ENCODE results near the gene QPRT.
"Not testable (repeated sequence)": the region's sequence is repeated elsewhere in the genome, so short reads cannot be mapped to it uniquely, and the experiment has no call there.

The QPRT gene

GRCh38 chr16:29678691-29679267, at the start of gene QPRT:
TSS of gene QPRT (plus strand) at chr16:29679180. CDS start at chr16:29679198, 18 bp downstream.
- DNase-seq: peak; percentile 90

GRCh38 chr16:29629318-29629717, 49.7 kb upstream of the QPRT start:
- not testable (repeated sequence) for DNase-seq

GRCh38 chr16:29631658-29632057, 47.3 kb upstream of the QPRT start:
- not testable (repeated sequence) for DNase-seq

GRCh38 chr16:29635902-29636301, 43.1 kb upstream of the QPRT start:
- not testable (repeated sequence) for DNase-seq

GRCh38 chr16:29636368-29636767, 42.6 kb upstream of the QPRT start:
- DNase-seq: not testable (repeated sequence)

GRCh38 chr16:29638751-29639150, 40.2 kb upstream of the QPRT start:
- not testable (repeated sequence) for DNase-seq

- no peak for DNase-seq
Measured at GRCh38 chr16:29641561-29641960, 37.4 kb upstream of the QPRT start.

GRCh38 chr16:29643596-29643995, 35.4 kb upstream of the QPRT start:
- DNase-seq: no peak

- no peak for DNase-seq
Measured at GRCh38 chr16:29644338-29644857, 34.6 kb upstream of the QPRT start.

GRCh38 chr16:29644973-29645693, 33.8 kb upstream of the QPRT start:
- no peak for DNase-seq

- peak; percentile 68 for DNase-seq
Measured at GRCh38 chr16:29645694-29646187, 33.2 kb upstream of the QPRT start.

- DNase-seq: no peak
Measured at GRCh38 chr16:29646947-29647346, 32.0 kb upstream of the QPRT start.

- no peak for DNase-seq
Measured at GRCh38 chr16:29649588-29650494, 29.1 kb upstream of the QPRT start.

- no peak for DNase-seq
Measured at GRCh38 chr16:29650771-29651170, 28.2 kb upstream of the QPRT start.

- peak; percentile 65 for DNase-seq
Measured at GRCh38 chr16:29651774-29652349, 27.1 kb upstream of the QPRT start.

- no peak for DNase-seq
Measured at GRCh38 chr16:29653471-29653870, 25.5 kb upstream of the QPRT start.

GRCh38 chr16:29653890-29654289, 25.1 kb upstream of the QPRT start:
- not testable (repeated sequence) for DNase-seq

- DNase-seq: no peak
Measured at GRCh38 chr16:29656688-29657523, 22.1 kb upstream of the QPRT start.

- no peak for DNase-seq
Measured at GRCh38 chr16:29658705-29659104, 20.3 kb upstream of the QPRT start.

GRCh38 chr16:29662000-29662728, 16.8 kb upstream of the QPRT start:
- no peak for DNase-seq

- DNase-seq: no peak
Measured at GRCh38 chr16:29662729-29663015, 16.3 kb upstream of the QPRT start.

Data from NCI-H82 (cell line).